Chondrocyte (in vitro differentiated cells): ENCODE data around the gene LKAAEAR1. TPM values are rescaled to one million over a fixed set of nuclear protein-coding genes. Genes with fewer than 3 reads are reported as not detected.
A peak's percentile ranks its signal among the peaks of the same experiment; 100 is the strongest.
"Not testable (repeated sequence)": the region's sequence is repeated elsewhere in the genome, so short reads cannot be mapped to it uniquely, and the experiment has no call there.

Source experiments
- DNase-seq: peaks from one replicate; pipeline ENCODE4 v3.0.0; 2021; ENCODE audit warnings: mixed read lengths, low spot score
- H3K27ac Mint-ChIP-seq: one replicate; pipeline ENCODE4 v1.8.0; 2021; ENCODE audit warnings: mild to moderate bottlenecking, moderate library complexity, mixed read lengths; ENCODE audit not compliant: unreplicated experiment
- H3K27me3 Mint-ChIP-seq: 2 replicates; pipeline ENCODE4 v1.8.0; 2021; ENCODE audit warnings: low read depth, mixed read lengths
- H3K36me3 Mint-ChIP-seq: 2 replicates; pipeline ENCODE4 v1.8.0; 2021; ENCODE audit warnings: low read depth, mixed read lengths
- H3K4me1 Mint-ChIP-seq: 2 replicates; pipeline ENCODE4 v1.8.0; 2021; ENCODE audit warnings: low read depth, mild to moderate bottlenecking, mixed read lengths
- H3K4me3 Mint-ChIP-seq: one replicate; pipeline ENCODE4 v1.8.0; 2021; ENCODE audit warnings: mild to moderate bottlenecking, moderate library complexity, mixed read lengths; ENCODE audit not compliant: unreplicated experiment
- H3K9me3 Mint-ChIP-seq: 2 replicates; pipeline ENCODE4 v1.8.0; 2021; ENCODE audit warnings: low read depth, mixed read lengths
- CTCF ChIP-seq: fragments of 200-600 bp; sonication (generic); IDR thresholded peaks from 2 replicates; pipeline ENCODE4 v1.5.0; 2021; ENCODE audit warnings: antibody characterized with exemption, mild to moderate bottlenecking, moderate library complexity
- total RNA-seq: library from RNA; stranded (reverse); gene quantifications from 3 replicates; pipeline ENCODE4 v1.2.1, GENCODE V29; 2021

The LKAAEAR1 gene
- total RNA-seq, 1 donor from 2014 or later, result 0.55 TPM

DNA sequence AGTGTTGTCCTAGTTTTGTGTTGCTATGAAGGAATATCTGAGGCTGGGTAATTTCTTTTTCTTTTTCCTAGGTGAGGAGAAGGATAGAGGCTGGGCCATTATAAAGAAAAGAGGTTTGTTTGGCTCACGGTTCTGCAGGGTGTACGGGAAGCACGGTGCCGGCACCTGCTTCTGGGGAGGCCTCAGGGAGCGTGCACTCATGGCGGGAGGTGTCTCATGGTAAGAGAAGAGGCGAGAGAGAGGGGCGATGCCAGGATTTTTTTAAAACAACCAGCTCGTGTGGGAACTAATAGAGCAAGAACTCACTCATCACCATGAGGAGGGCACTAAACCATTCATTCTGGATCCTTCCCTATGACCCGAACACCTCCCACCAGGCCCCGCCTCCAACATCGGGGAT lies 37.4 kb upstream of the LKAAEAR1 start:
- H3K27me3 Mint-ChIP-seq, result peaks cover 27% of the 10 kb centered on the region
- H3K36me3 Mint-ChIP-seq, result no peaks in the 10 kb centered on the region
- peaks cover 7% of the 10 kb centered on the region for H3K4me1 Mint-ChIP-seq
- no peak overlapping the region for H3K27ac Mint-ChIP-seq
- no peaks in the 10 kb centered on the region for H3K9me3 Mint-ChIP-seq
- TF ChIP-seq CTCF, result no peak
- no peak overlapping the region for H3K4me3 Mint-ChIP-seq
- peak; percentile 34 for DNase-seq

- peak; percentile 54 for DNase-seq
- Mint-ChIP-seq H3K27ac (no peak overlapping the region), H3K4me1 (peaks cover 7% of the 10 kb centered on the region), H3K27me3 (peaks cover 23% of the 10 kb centered on the region), H3K4me3 (peak overlapping the region; percentile 40), H3K9me3 (no peaks in the 10 kb centered on the region), H3K36me3 (no peaks in the 10 kb centered on the region)
- TF ChIP-seq CTCF, result no peak
These were observed 35.6 kb upstream of the LKAAEAR1 start for GRCh38 chr20:64119681-64120341.

DNA sequence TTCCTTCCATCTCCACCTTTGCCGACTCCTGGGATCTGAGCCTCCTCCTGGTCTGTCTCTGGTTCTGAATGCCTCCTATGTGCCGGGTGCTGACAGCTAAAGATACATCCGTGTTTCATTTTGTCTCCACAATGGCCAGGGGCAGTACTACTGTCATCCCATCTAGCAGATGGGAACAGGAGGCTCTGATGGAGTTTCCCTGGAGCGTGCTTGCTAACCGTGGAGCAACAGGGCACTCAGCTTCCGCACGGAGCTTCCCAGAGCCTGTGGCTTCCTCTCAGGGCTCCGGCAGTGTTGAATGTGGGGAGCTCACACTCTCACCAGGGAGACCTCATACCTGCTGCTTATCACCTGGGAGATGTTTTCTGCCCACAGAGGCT lies 35.1 kb upstream of the LKAAEAR1 start:
- Mint-ChIP-seq H3K4me1 (peaks cover 7% of the 10 kb centered on the region), H3K9me3 (no peaks in the 10 kb centered on the region), H3K36me3 (no peaks in the 10 kb centered on the region), H3K27me3 (peaks cover 19% of the 10 kb centered on the region), H3K4me3 (no peak overlapping the region), H3K27ac (no peak overlapping the region)
- no peak for DNase-seq
- no peak for TF ChIP-seq CTCF

GRCh38 chr20:64117432-64117777 lies 33.2 kb upstream of the LKAAEAR1 start:
- not testable (repeated sequence) for H3K27ac Mint-ChIP-seq

GRCh38 chr20:64116541-64117431 lies 32.6 kb upstream of the LKAAEAR1 start:
- H3K27me3 Mint-ChIP-seq, result peaks cover 6% of the 10 kb centered on the region
- no peak overlapping the region for H3K4me3 Mint-ChIP-seq
- no peak overlapping the region for H3K27ac Mint-ChIP-seq
- H3K36me3 Mint-ChIP-seq, result no peaks in the 10 kb centered on the region
- DNase-seq, result peak; percentile 79
- H3K4me1 Mint-ChIP-seq, result peaks cover 7% of the 10 kb centered on the region
- no peaks in the 10 kb centered on the region for H3K9me3 Mint-ChIP-seq
- no peak for TF ChIP-seq CTCF

More at GRCh38 chr20:64117432-64117777, 33.2 kb upstream of the LKAAEAR1 start:
- not testable (repeated sequence) for H3K27me3 Mint-ChIP-seq, H3K9me3 Mint-ChIP-seq, H3K4me1 Mint-ChIP-seq, DNase-seq, H3K36me3 Mint-ChIP-seq, H3K4me3 Mint-ChIP-seq
